Measurements from ENCODE around the gene PBX3.

- TF ChIP-seq CTCF (IDR thresholded peaks at IDR 0.05): no peak
- TF ChIP-seq POLR2A (IDR thresholded peaks at IDR 0.05): no peak
Observed at GRCh38 chr9:125771037-125771436, 23.9 kb downstream of the PBX3 start.

Data from lower leg skin (tissue), 3 donors.